IMR-90 (cell line): ENCODE measurements around the gene TOP2A. TPM values are rescaled to one million over a fixed set of nuclear protein-coding genes. Genes with fewer than 3 reads are reported as not detected.

Experiments
- ATAC-seq: fragments of 200-7000 bp; cut with Tn5 transposase; 2 replicates; pipeline ENCODE4 v1.9.1; 2020; ENCODE audit warnings: low read depth, mild to moderate bottlenecking, moderate library complexity
- BruUV-seq: library from RNA; stranded (reverse); fragments of 400-500 nt; replicated peaks from 2 replicates; lab custom pipeline; 2021; lab: Mats Ljungman, UMichigan
- CTCF ChIA-PET: fragments of 300-600 bp; formaldehyde crosslinking; extraction: SDS; loops from one replicate; lab custom pipeline; 2021; ENCODE audit warnings: antibody characterized with exemption; lab: Yijun Ruan, JAX
- POLR2A ChIA-PET: fragments of 300-600 bp; sonication (Branson Sonifier 250); formaldehyde crosslinking; loops from one replicate; lab custom pipeline; 2022; ENCODE audit warnings: antibody characterized with exemption; ENCODE audit not compliant: unreplicated experiment; lab: Charles Lee
- DNase-seq: peaks from one replicate; pipeline ENCODE4 v3.0.0; 2013
- H2AFZ ChIP-seq: replicated peaks from 2 replicates; pipeline ENCODE3; 2013; ENCODE audit warnings: low read length, mild to moderate bottlenecking; ENCODE audit not compliant: poor library complexity
- H2AK5ac ChIP-seq: 2 replicates; pipeline ENCODE4 v1.6.1; 2013; ENCODE audit warnings: low read depth, low read length, inconsistent platforms
- H2AK9ac ChIP-seq: replicated peaks from 2 replicates; pipeline ENCODE3; 2013; ENCODE audit warnings: mild to moderate bottlenecking, low read depth, low read length, moderate library complexity; ENCODE audit not compliant: poor library complexity
- H2BK120ac ChIP-seq: 2 replicates; pipeline ENCODE4 v1.6.1; 2013; ENCODE audit warnings: low read depth, low read length, inconsistent platforms
- H2BK15ac ChIP-seq: 3 replicates; pipeline ENCODE4 v1.6.1; 2013; ENCODE audit warnings: low read depth, low read length, inconsistent platforms
- H2BK20ac ChIP-seq: 2 replicates; pipeline ENCODE4 v1.6.1; 2013; ENCODE audit warnings: low read depth, mild to moderate bottlenecking, inconsistent platforms, low read length, moderate library complexity
- H2BK5ac ChIP-seq: 2 replicates; pipeline ENCODE4 v1.6.1; 2013; ENCODE audit warnings: mild to moderate bottlenecking, low read depth, low read length, inconsistent platforms; ENCODE audit not compliant: poor library complexity, severe bottlenecking
- H3K14ac ChIP-seq: replicated peaks from 2 replicates; pipeline ENCODE4 v1.6.1; 2013; ENCODE audit warnings: low read depth, low read length, inconsistent platforms
- H3K18ac ChIP-seq: 2 replicates; pipeline ENCODE4 v1.6.1; 2013; ENCODE audit warnings: low read depth, low read length, control low read depth
- H3K23ac ChIP-seq: 2 replicates; pipeline ENCODE4 v1.6.1; 2013; ENCODE audit warnings: low read depth, low read length, inconsistent platforms
- H3K27ac ChIP-seq: 2 replicates; pipeline ENCODE4 v1.5.1; 2013; ENCODE audit warnings: mild to moderate bottlenecking, control low read depth, low read length; ENCODE audit not compliant: insufficient read depth
- H3K27me3 ChIP-seq: 2 replicates; pipeline ENCODE4 v1.6.1; 2013; ENCODE audit warnings: low read length; ENCODE audit not compliant: control insufficient read depth, insufficient read depth
- H3K36me3 ChIP-seq: 2 replicates; pipeline ENCODE4 v1.6.1; 2013; ENCODE audit warnings: low read length, mixed read lengths; ENCODE audit not compliant: control insufficient read depth, insufficient read depth
- H3K4ac ChIP-seq: 2 replicates; pipeline ENCODE4 v1.6.1; 2013; ENCODE audit warnings: low read depth, low read length, inconsistent platforms
- H3K4me1 ChIP-seq: 2 replicates; pipeline ENCODE4 v1.6.1; 2013; ENCODE audit warnings: low read length, mixed read lengths; ENCODE audit not compliant: control insufficient read depth, insufficient read depth
- H3K4me2 ChIP-seq: 2 replicates; pipeline ENCODE4 v1.6.1; 2013; ENCODE audit warnings: low read depth, mild to moderate bottlenecking, control low read depth, low read length, moderate library complexity
- H3K4me3 ChIP-seq: 2 replicates; pipeline ENCODE4 v1.5.1; 2013; ENCODE audit warnings: low read depth, mild to moderate bottlenecking, control low read depth, low read length, moderate library complexity; ENCODE audit not compliant: insufficient read depth
- H3K56ac ChIP-seq: 2 replicates; pipeline ENCODE4 v1.6.1; 2013; ENCODE audit warnings: low read length, inconsistent platforms; ENCODE audit not compliant: insufficient read depth; ENCODE audit errors: extremely low read depth
- H3K79me1 ChIP-seq, 2 experiments: 2 replicates each; pipeline ENCODE4 v1.6.1; 2013; ENCODE audit warnings: low read length in 2 of 2, inconsistent platforms in 1 of 2, low read depth in 1 of 2
- H3K9ac ChIP-seq: 2 replicates; pipeline ENCODE4 v1.6.1; 2013; ENCODE audit warnings: low read depth, low read length, control low read depth
- H3K9me1 ChIP-seq: 2 replicates; pipeline ENCODE4 v1.6.1; 2013; ENCODE audit warnings: low read length, inconsistent platforms; ENCODE audit not compliant: insufficient read depth
- H3K9me3 ChIP-seq: 2 replicates; pipeline ENCODE4 v1.6.1; 2013; ENCODE audit warnings: low read length; ENCODE audit not compliant: control insufficient read depth, insufficient read depth
- H4K20me1 ChIP-seq: 2 replicates; pipeline ENCODE4 v1.6.1; 2013; ENCODE audit warnings: low read length, inconsistent platforms; ENCODE audit not compliant: insufficient read depth
- H4K5ac ChIP-seq: 2 replicates; pipeline ENCODE4 v1.6.1; 2013; ENCODE audit warnings: mild to moderate bottlenecking, low read depth, low read length, control low read depth
- H4K8ac ChIP-seq, 2 experiments: 2 replicates each; pipeline ENCODE4 v1.6.1; 2013; ENCODE audit warnings: low read depth in 2 of 2, low read length in 2 of 2, control low read depth in 1 of 2, inconsistent platforms in 1 of 2
- H4K91ac ChIP-seq: 2 replicates; pipeline ENCODE4 v1.6.1; 2013; ENCODE audit warnings: low read depth, low read length, inconsistent platforms; ENCODE audit not compliant: insufficient read depth
- MAFK ChIP-seq: IDR thresholded peaks from 2 replicates; pipeline ENCODE4 v1.6.1; 2012; ENCODE audit warnings: low read depth, low read length, improper control_type of control experiment
- MAZ ChIP-seq: IDR thresholded peaks from 2 replicates; pipeline ENCODE4 v1.6.1; 2012; ENCODE audit warnings: low read depth, mild to moderate bottlenecking, low read length, improper control_type of control experiment, moderate library complexity, borderline replicate concordance
- NFE2L2 ChIP-seq: fragments of 150-350 bp; IDR thresholded peaks from 2 replicates; pipeline ENCODE4 v1.6.1; 2016; ENCODE audit warnings: low read depth, mild to moderate bottlenecking, low read length
- POLR2A ChIP-seq: IDR thresholded peaks from 2 replicates; pipeline ENCODE4 v1.6.1; 2012; ENCODE audit warnings: mild to moderate bottlenecking, low read depth, low read length
- RCOR1 ChIP-seq: IDR thresholded peaks from 2 replicates; pipeline ENCODE4 v1.6.1; 2012; ENCODE audit warnings: mild to moderate bottlenecking, low read length, improper control_type of control experiment; ENCODE audit not compliant: insufficient replicate concordance
- WGBS, 2 experiments: methylation state at CpG; one replicate each; pipeline versions ENCODE4 v1.1.5 to v1.1.7; 2013; ENCODE audit warnings: missing lambda C conversion rate in 2 of 2; ENCODE audit not compliant: insufficient read length in 1 of 2; ENCODE audit errors: extremely low coverage in 2 of 2; 5-methylcytosine and 5-hydroxymethylcytosine counted together
- dilution Hi-C: fragments of 300-500 bp; cut with HindIII; formaldehyde crosslinking; loops from one replicate; pipeline ENCODE4 v1.14.3; 2018; ENCODE audit warnings: low sequenced_read_pairs; ENCODE audit not compliant: unreplicated experiment
- in situ Hi-C: fragments of 300-500 bp; cut with MboI; formaldehyde crosslinking; loops from 3 replicates; pipeline ENCODE4 v1.14.3; 2019; ENCODE audit warnings: low sequenced_read_pairs, inconsistent platforms, mixed read lengths
- intact Hi-C: fragments of 100-400 bp; cut with micrococcal nuclease; formaldehyde crosslinking; loops from 2 replicates; pipeline ENCODE4 v1.10.0; 2022
- polyA plus RNA-seq, 3 experiments: library from polyadenylated mRNA; depleted of rRNA; stranded (reverse); fragments of >200 nt; gene quantifications; 2 replicates each; pipeline ENCODE4 v1.2.3, GENCODE V29; 2012; ENCODE audit warnings: low replicate concordance in 1 of 3
- total RNA-seq: library from RNA; depleted of rRNA; stranded (reverse); fragments of >200 nt; gene quantifications from 2 replicates; pipeline ENCODE4 v1.2.3, GENCODE V29; 2012
- TF ChIP-seq, protein P1 (sequence below): conservative IDR thresholded peaks from 2 replicates; pipeline ENCODE4 v1.5.1; 2012; ENCODE audit warnings: mild to moderate bottlenecking, low read depth, low read length, improper control_type of control experiment

Gene TOP2A
- total and polyA plus RNA-seq, 2 of the 4 experiments (the other 2 are of a cell fraction) = 43.4 to 68.5 TPM

DNA sequence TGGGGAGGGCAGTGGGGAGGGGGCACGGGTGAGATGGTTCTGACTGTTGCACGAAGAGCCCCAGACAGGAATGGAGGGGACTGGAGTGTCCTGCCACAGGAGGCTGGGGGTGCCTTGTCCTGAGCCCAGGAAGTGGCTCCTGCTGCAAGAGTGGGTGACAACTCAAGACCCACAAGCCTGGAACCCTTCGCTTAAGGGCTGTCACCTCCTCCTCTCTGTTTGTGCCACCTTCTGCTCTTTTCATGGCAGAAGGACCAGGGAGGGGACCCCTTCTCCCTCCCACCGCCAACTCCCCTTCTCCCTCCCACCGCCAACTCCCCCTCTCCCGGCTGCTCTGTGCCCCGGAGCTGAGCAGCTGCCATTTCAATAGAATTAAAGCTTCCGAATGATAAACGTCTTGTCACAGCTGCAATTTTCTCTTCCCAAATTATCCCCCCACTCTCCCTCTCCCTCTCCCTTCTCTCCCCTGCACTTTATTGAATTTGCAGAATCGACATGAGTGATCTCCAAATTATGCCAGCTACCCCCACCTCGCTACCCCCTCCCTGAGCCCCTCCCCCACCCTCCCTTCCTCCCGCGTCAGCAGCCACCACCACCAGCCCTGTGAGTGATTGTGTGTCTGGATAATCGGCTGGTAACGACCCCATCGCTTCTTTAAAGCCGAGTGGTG is 66.9 kb downstream of the TOP2A start:
- no peak for DNase-seq
- Histone ChIP-seq H3K18ac (no peak overlapping the region), H3K9me1 (peaks cover 13% of the 10 kb centered on the region), H3K23ac (no peak overlapping the region), H4K8ac (no peak overlapping the region), H3K4me1 (peaks cover 37% of the 10 kb centered on the region), H3K4ac (no peak overlapping the region; the same call in 1 of the 2 replicates), H3K14ac (no peak overlapping the region), H3K9me3 (no peaks in the 10 kb centered on the region), H3K9ac (no peak overlapping the region), H3K56ac (no peak overlapping the region), H3K79me1 (peaks cover 35 to 85% of the 10 kb centered on the region in 2 experiments), H3K4me3 (no peak overlapping the region), H3K36me3 (peaks cover 59% of the 10 kb centered on the region), H3K4me2 (no peak overlapping the region), H2AFZ (no peak overlapping the region), H4K91ac (no peak overlapping the region), H2BK20ac (no peak overlapping the region), H4K20me1 (peaks cover 66% of the 10 kb centered on the region), H2BK15ac (no peak overlapping the region), H2AK9ac (no peak overlapping the region), H3K27ac (no peak overlapping the region), H2BK120ac (no peak overlapping the region), H2BK5ac (no peak overlapping the region), H2AK5ac (no peak overlapping the region), H4K5ac (no peak overlapping the region), H3K27me3 (no peaks in the 10 kb centered on the region)
- ChIA-PET CTCF (interaction anchor here (1.0 kb wide), 1 partner anchor 32 kb away, joined by 3 read pairs; no protein-coding TSS in a partner anchor), POLR2A (no interaction called here)
- in situ Hi-C loops = loop anchor here (5.0 to 25.0 kb wide), 4 partner anchors 49 to 1311 kb away; partner anchors contain the start of genes KRT27, KRT28 and WIPF2
- 68% methylated on average over 6 of the region's 17 CpGs; no CpG with 5 or more reads in 1 of the 2 experiments for WGBS, 2 experiments
- TF ChIP-seq NFE2L2 (no peak), MAFK (no peak), MAZ (no peak), RCOR1 (no peak), POLR2A (no peak)
- TF ChIP-seq, protein P1, sequence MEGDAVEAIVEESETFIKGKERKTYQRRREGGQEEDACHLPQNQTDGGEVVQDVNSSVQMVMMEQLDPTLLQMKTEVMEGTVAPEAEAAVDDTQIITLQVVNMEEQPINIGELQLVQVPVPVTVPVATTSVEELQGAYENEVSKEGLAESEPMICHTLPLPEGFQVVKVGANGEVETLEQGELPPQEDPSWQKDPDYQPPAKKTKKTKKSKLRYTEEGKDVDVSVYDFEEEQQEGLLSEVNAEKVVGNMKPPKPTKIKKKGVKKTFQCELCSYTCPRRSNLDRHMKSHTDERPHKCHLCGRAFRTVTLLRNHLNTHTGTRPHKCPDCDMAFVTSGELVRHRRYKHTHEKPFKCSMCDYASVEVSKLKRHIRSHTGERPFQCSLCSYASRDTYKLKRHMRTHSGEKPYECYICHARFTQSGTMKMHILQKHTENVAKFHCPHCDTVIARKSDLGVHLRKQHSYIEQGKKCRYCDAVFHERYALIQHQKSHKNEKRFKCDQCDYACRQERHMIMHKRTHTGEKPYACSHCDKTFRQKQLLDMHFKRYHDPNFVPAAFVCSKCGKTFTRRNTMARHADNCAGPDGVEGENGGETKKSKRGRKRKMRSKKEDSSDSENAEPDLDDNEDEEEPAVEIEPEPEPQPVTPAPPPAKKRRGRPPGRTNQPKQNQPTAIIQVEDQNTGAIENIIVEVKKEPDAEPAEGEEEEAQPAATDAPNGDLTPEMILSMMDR = no peak
- no TSS peak for BruUV-seq
- intact Hi-C loops = no loop called here
- no peak for ATAC-seq
- dilution Hi-C loops = no loop called here
